ENCODE results near the gene SEMA3B.
"Not testable (repeated sequence)": the region's sequence is repeated elsewhere in the genome, so short reads cannot be mapped to it uniquely, and the experiment has no call there.

Gene SEMA3B

GRCh38 chr3:50258979-50259378 is 10.0 kb upstream of the SEMA3B start:
- no peak for DNase-seq (ENCODE audit: low read depth)

- DNase-seq (ENCODE audit: low read depth) = no peak
Measured at GRCh38 chr3:50259432-50260026, 9.4 kb upstream of the SEMA3B start.

GRCh38 chr3:50260027-50260941 is 8.7 kb upstream of the SEMA3B start:
- peak; percentile 68 for DNase-seq (ENCODE audit: low read depth)

- DNase-seq (ENCODE audit: low read depth) = no peak
Measured at GRCh38 chr3:50260942-50261441, 8.0 kb upstream of the SEMA3B start.

GRCh38 chr3:50261505-50261904 is 7.4 kb upstream of the SEMA3B start:
- no peak for DNase-seq (ENCODE audit: low read depth)

GRCh38 chr3:50262200-50262599 is 6.7 kb upstream of the SEMA3B start:
- DNase-seq (ENCODE audit: low read depth) = not testable (repeated sequence)

- no peak for DNase-seq (ENCODE audit: low read depth)
Measured at GRCh38 chr3:50262778-50263177, 6.2 kb upstream of the SEMA3B start.

GRCh38 chr3:50263478-50264382 is 5.2 kb upstream of the SEMA3B start:
- no peak for DNase-seq (ENCODE audit: low read depth)

- no peak for DNase-seq (ENCODE audit: low read depth)
Measured at GRCh38 chr3:50264383-50264963, 4.5 kb upstream of the SEMA3B start.

- no peak for DNase-seq (ENCODE audit: low read depth)
Measured at GRCh38 chr3:50264964-50265485, 3.9 kb upstream of the SEMA3B start.

GRCh38 chr3:50265571-50265970 is 3.4 kb upstream of the SEMA3B start:
- no peak for DNase-seq (ENCODE audit: low read depth)

- DNase-seq (ENCODE audit: low read depth) = no peak
Measured at GRCh38 chr3:50266017-50266416, 2.9 kb upstream of the SEMA3B start.

GRCh38 chr3:50266836-50267235 is 2.1 kb upstream of the SEMA3B start:
- no peak for DNase-seq (ENCODE audit: low read depth)

- DNase-seq (ENCODE audit: low read depth) = no peak
Measured at GRCh38 chr3:50267280-50267913, 1.6 kb upstream of the SEMA3B start.

GRCh38 chr3:50268276-50268675 is 671 bp upstream of the SEMA3B start:
- no peak for DNase-seq (ENCODE audit: low read depth)

- DNase-seq (ENCODE audit: low read depth) = no peak
Measured at GRCh38 chr3:50269460-50269859, 513 bp downstream of the SEMA3B start.

- no peak for DNase-seq (ENCODE audit: low read depth)
Measured at GRCh38 chr3:50269977-50270413, 1.0 kb downstream of the SEMA3B start.

- DNase-seq (ENCODE audit: low read depth) = no peak
Measured at GRCh38 chr3:50270422-50271224, 1.7 kb downstream of the SEMA3B start.

- DNase-seq (ENCODE audit: low read depth) = no peak
Measured at GRCh38 chr3:50271314-50271936, 2.5 kb downstream of the SEMA3B start.

- not testable (repeated sequence) for DNase-seq (ENCODE audit: low read depth)
Measured at GRCh38 chr3:50272538-50272910, 3.6 kb downstream of the SEMA3B start.
